ENCODE measurements around the gene DHX16. TPM values are rescaled to one million over a fixed set of nuclear protein-coding genes. Genes with fewer than 3 reads are reported as not detected.

The DHX16 gene
- total and polyA plus RNA-seq, 9 of the 15 experiments (the other 6 are each of a cell fraction or from before 2014, with no cell fraction given): 14.6 to 66.1 (median 47.5) TPM

DNA sequence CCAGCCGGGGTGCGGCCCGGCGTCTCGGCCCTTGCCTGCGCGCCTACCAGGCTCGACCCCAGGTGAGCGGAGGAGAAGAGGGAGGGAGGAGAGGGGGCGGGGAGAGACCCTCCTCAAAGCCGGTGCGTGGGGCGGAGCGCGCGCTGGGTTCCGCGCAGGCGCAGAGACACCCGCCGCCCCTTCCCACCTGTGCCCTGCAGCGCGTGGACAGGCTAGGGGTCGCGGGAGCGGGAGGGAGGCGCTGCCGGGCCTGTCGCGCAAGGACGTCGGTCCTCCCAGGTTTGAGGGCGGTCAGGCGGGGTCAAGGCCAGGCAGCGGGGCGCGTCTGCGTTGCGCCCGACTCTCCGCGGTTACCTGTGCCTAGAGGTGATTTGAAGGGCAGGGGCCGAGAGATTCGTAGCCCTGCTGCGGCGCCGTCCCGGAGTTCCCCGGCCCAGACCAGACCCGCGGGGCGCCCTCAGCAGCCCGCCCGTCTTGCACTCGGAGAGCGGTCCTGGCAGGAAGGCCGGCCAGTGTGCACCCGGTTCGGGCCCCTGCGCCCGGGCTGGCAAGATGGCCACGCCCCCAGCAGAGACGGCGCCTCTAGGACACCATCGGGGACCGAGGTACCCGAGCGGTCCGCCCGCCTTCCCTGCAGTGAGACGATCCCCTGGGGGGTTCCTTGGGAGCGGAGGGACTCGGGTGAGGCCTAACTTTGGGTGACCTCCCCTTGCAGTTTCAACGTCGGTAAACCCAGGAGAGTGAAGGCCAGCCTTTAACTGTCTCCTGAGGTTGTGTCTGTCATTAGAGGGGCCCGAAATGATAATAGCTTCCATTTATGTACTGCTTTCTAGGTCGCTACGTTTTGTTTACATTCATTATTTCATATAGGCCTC is 25.3 kb downstream of the DHX16 start (continued):
- TF ChIP-seq, protein P1, sequence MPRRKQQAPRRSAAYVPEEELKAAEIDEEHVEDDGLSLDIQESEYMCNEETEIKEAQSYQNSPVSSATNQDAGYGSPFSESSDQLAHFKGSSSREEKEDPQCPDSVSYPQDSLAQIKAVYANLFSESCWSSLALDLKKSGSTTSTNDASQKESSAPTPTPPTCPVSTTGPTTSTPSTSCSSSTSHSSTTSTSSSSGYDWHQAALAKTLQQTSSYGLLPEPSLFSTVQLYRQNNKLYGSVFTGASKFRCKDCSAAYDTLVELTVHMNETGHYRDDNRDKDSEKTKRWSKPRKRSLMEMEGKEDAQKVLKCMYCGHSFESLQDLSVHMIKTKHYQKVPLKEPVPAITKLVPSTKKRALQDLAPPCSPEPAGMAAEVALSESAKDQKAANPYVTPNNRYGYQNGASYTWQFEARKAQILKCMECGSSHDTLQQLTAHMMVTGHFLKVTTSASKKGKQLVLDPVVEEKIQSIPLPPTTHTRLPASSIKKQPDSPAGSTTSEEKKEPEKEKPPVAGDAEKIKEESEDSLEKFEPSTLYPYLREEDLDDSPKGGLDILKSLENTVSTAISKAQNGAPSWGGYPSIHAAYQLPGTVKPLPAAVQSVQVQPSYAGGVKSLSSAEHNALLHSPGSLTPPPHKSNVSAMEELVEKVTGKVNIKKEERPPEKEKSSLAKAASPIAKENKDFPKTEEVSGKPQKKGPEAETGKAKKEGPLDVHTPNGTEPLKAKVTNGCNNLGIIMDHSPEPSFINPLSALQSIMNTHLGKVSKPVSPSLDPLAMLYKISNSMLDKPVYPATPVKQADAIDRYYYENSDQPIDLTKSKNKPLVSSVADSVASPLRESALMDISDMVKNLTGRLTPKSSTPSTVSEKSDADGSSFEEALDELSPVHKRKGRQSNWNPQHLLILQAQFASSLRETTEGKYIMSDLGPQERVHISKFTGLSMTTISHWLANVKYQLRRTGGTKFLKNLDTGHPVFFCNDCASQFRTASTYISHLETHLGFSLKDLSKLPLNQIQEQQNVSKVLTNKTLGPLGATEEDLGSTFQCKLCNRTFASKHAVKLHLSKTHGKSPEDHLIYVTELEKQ (CRISPR knock-in tag; IDR thresholded peaks at IDR 0.05): no peak
- TF ChIP-seq ZNF12 (CRISPR knock-in tag; IDR thresholded peaks at IDR 0.05) (peak; percentile 74; the same call in 1 of the 2 replicates), SMARCE1 (IDR thresholded peaks at IDR 0.05) (no peak), KDM2B (CRISPR knock-in tag; IDR thresholded peaks at IDR 0.05) (no peak), POLR2A (conservative IDR thresholded peaks at IDR 0.05) (peak; percentile 86), CXXC5 (CRISPR knock-in tag; IDR thresholded peaks at IDR 0.05) (peak; percentile 77), ZNF551 (CRISPR knock-in tag; IDR thresholded peaks at IDR 0.05) (no peak), PURB (CRISPR knock-in tag; IDR thresholded peaks at IDR 0.05; ENCODE audit: low read depth) (no peak), POLR2AphosphoS2 (IDR thresholded peaks at IDR 0.05; ENCODE audit: low read length) (no peak), MYC (IDR thresholded peaks at IDR 0.05; ENCODE audit: low read depth, low read length) (peak; percentile 89), MYC (CRISPR knock-in tag; IDR thresholded peaks at IDR 0.05; ENCODE audit: borderline replicate concordance, low read depth) (peak; percentile 80; the same call in 1 of the 2 replicates), HDAC6 (IDR thresholded peaks at IDR 0.05; ENCODE audit: low read depth, low read length) (no peak), NFIX (CRISPR knock-in tag; IDR thresholded peaks at IDR 0.05; ENCODE audit: low read depth) (no peak)
- TF ChIP-seq, protein P2, sequence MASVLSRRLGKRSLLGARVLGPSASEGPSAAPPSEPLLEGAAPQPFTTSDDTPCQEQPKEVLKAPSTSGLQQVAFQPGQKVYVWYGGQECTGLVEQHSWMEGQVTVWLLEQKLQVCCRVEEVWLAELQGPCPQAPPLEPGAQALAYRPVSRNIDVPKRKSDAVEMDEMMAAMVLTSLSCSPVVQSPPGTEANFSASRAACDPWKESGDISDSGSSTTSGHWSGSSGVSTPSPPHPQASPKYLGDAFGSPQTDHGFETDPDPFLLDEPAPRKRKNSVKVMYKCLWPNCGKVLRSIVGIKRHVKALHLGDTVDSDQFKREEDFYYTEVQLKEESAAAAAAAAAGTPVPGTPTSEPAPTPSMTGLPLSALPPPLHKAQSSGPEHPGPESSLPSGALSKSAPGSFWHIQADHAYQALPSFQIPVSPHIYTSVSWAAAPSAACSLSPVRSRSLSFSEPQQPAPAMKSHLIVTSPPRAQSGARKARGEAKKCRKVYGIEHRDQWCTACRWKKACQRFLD (CRISPR knock-in tag; IDR thresholded peaks at IDR 0.05): peak; percentile 42; the same call in 1 of the 2 replicates
- TF ChIP-seq, protein P3, sequence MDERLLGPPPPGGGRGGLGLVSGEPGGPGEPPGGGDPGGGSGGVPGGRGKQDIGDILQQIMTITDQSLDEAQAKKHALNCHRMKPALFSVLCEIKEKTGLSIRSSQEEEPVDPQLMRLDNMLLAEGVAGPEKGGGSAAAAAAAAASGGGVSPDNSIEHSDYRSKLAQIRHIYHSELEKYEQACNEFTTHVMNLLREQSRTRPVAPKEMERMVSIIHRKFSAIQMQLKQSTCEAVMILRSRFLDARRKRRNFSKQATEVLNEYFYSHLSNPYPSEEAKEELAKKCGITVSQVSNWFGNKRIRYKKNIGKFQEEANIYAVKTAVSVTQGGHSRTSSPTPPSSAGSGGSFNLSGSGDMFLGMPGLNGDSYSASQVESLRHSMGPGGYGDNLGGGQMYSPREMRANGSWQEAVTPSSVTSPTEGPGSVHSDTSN (CRISPR knock-in tag; IDR thresholded peaks at IDR 0.05; ENCODE audit: low read depth): no peak
- TF ChIP-seq, protein P3 (tag; conservative IDR thresholded peaks at IDR 0.05; ENCODE audit: low read depth): no peak
- TF ChIP-seq, protein P4, sequence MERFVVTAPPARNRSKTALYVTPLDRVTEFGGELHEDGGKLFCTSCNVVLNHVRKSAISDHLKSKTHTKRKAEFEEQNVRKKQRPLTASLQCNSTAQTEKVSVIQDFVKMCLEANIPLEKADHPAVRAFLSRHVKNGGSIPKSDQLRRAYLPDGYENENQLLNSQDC (CRISPR knock-in tag; IDR thresholded peaks at IDR 0.05): no peak

All from K562 (cell line).